IPS-18a (cell line): ENCODE results near the gene ESPNL.
A peak's percentile ranks its signal among the peaks of the same experiment; 100 is the strongest.

ENCODE experiments used
- H3K27ac ChIP-seq: one replicate; pipeline ENCODE4 v1.5.1; 2013; ENCODE audit warnings: low read length
- H3K27me3 ChIP-seq: one replicate; pipeline ENCODE4 v1.6.1; 2013; ENCODE audit warnings: mild to moderate bottlenecking, low read length; ENCODE audit not compliant: control insufficient read depth, insufficient read depth
- H3K36me3 ChIP-seq: one replicate; pipeline ENCODE4 v1.6.1; 2013; ENCODE audit warnings: low read depth, low read length; ENCODE audit not compliant: control insufficient read depth
- H3K4me1 ChIP-seq: one replicate; pipeline ENCODE4 v1.6.1; 2013; ENCODE audit warnings: low read depth, low read length; ENCODE audit not compliant: control insufficient read depth
- H3K4me3 ChIP-seq: one replicate; pipeline ENCODE4 v1.5.1; 2013; ENCODE audit warnings: low read length
- H3K9ac ChIP-seq: one replicate; pipeline ENCODE4 v1.6.1; 2013; ENCODE audit warnings: mild to moderate bottlenecking, low read length, moderate library complexity
- H3K9me3 ChIP-seq: one replicate; pipeline ENCODE4 v1.6.1; 2013; ENCODE audit warnings: low read depth, low read length; ENCODE audit not compliant: control insufficient read depth

The ESPNL gene

GRCh38 chr2:238157506-238158017 is 57.4 kb downstream of the ESPNL start:
- Histone ChIP-seq H3K9ac (no peak overlapping the region), H3K36me3 (no peaks in the 10 kb centered on the region), H3K27ac (no peak overlapping the region), H3K27me3 (peaks cover 37% of the 10 kb centered on the region), H3K4me1 (no peaks in the 10 kb centered on the region), H3K9me3 (no peaks in the 10 kb centered on the region), H3K4me3 (peak overlapping the region; percentile 66)

- Histone ChIP-seq H3K36me3 (no peaks in the 10 kb centered on the region), H3K4me1 (no peaks in the 10 kb centered on the region), H3K27ac (no peak overlapping the region), H3K9ac (no peak overlapping the region), H3K9me3 (no peaks in the 10 kb centered on the region), H3K27me3 (peaks cover 42% of the 10 kb centered on the region), H3K4me3 (peak overlapping the region; percentile 66)
Observed at GRCh38 chr2:238158018-238158508, 57.9 kb downstream of the ESPNL start.

GRCh38 chr2:238158509-238159070 is 58.5 kb downstream of the ESPNL start, which contains the start of gene ERFE:
TSS of gene ERFE (plus strand) at chr2:238158970. CDS start at chr2:238159008, 38 bp downstream.
- Histone ChIP-seq H3K4me1 (no peaks in the 10 kb centered on the region), H3K27ac (no peak within 1 kb of the TSS), H3K36me3 (no peaks in the 10 kb centered on the region), H3K27me3 (peaks cover 48% of the 10 kb centered on the region), H3K4me3 (peak within 1 kb of the TSS; percentile 66), H3K9ac (no peak within 1 kb of the TSS), H3K9me3 (no peaks in the 10 kb centered on the region)

GRCh38 chr2:238159071-238159539 is 59.0 kb downstream of the ESPNL start:
- Histone ChIP-seq H3K4me3 (peak overlapping the region; percentile 47), H3K27me3 (peaks cover 53% of the 10 kb centered on the region), H3K36me3 (no peaks in the 10 kb centered on the region), H3K27ac (no peak overlapping the region), H3K9ac (no peak overlapping the region), H3K9me3 (no peaks in the 10 kb centered on the region), H3K4me1 (no peaks in the 10 kb centered on the region)

- Histone ChIP-seq H3K27ac (no peak overlapping the region), H3K9ac (no peak overlapping the region), H3K27me3 (peaks cover 59% of the 10 kb centered on the region), H3K9me3 (no peaks in the 10 kb centered on the region), H3K4me3 (peak overlapping the region; percentile 47), H3K36me3 (no peaks in the 10 kb centered on the region), H3K4me1 (no peaks in the 10 kb centered on the region)
Observed at GRCh38 chr2:238159661-238160205, 59.6 kb downstream of the ESPNL start.

GRCh38 chr2:238160206-238161129 is 60.3 kb downstream of the ESPNL start:
- no peak overlapping the region for H3K27ac ChIP-seq
- no peak overlapping the region for H3K4me3 ChIP-seq
- H3K27me3 ChIP-seq, result peaks cover 62% of the 10 kb centered on the region
- no peaks in the 10 kb centered on the region for H3K9me3 ChIP-seq
- no peaks in the 10 kb centered on the region for H3K36me3 ChIP-seq
- H3K9ac ChIP-seq, result no peak overlapping the region
- no peaks in the 10 kb centered on the region for H3K4me1 ChIP-seq

- no peak overlapping the region for H3K9ac ChIP-seq
- H3K4me1 ChIP-seq, result no peaks in the 10 kb centered on the region
- H3K4me3 ChIP-seq, result no peak overlapping the region
- no peaks in the 10 kb centered on the region for H3K9me3 ChIP-seq
- no peak overlapping the region for H3K27ac ChIP-seq
- no peaks in the 10 kb centered on the region for H3K36me3 ChIP-seq
- peaks cover 62% of the 10 kb centered on the region for H3K27me3 ChIP-seq
Observed at GRCh38 chr2:238161291-238162051, 61.3 kb downstream of the ESPNL start.

GRCh38 chr2:238162251-238162845 is 62.2 kb downstream of the ESPNL start:
- H3K36me3 ChIP-seq, result no peaks in the 10 kb centered on the region
- H3K9ac ChIP-seq, result no peak overlapping the region

GRCh38 chr2:238162846-238163441 is 62.8 kb downstream of the ESPNL start:
- Histone ChIP-seq H3K9me3 (no peaks in the 10 kb centered on the region), H3K36me3 (no peaks in the 10 kb centered on the region), H3K9ac (no peak overlapping the region), H3K27ac (no peak overlapping the region), H3K4me1 (no peaks in the 10 kb centered on the region), H3K4me3 (no peak overlapping the region), H3K27me3 (peaks cover 56% of the 10 kb centered on the region)

More at GRCh38 chr2:238162251-238162845, 62.2 kb downstream of the ESPNL start:
- H3K27ac ChIP-seq, result no peak overlapping the region
- no peaks in the 10 kb centered on the region for H3K9me3 ChIP-seq
- peaks cover 62% of the 10 kb centered on the region for H3K27me3 ChIP-seq
- H3K4me3 ChIP-seq, result no peak overlapping the region
- no peaks in the 10 kb centered on the region for H3K4me1 ChIP-seq

- no peaks in the 10 kb centered on the region for H3K9me3 ChIP-seq
- peaks cover 50% of the 10 kb centered on the region for H3K27me3 ChIP-seq
- H3K4me3 ChIP-seq, result no peak overlapping the region
- no peak overlapping the region for H3K27ac ChIP-seq
- H3K36me3 ChIP-seq, result no peaks in the 10 kb centered on the region
- no peak overlapping the region for H3K9ac ChIP-seq
- H3K4me1 ChIP-seq, result no peaks in the 10 kb centered on the region
Observed at GRCh38 chr2:238163481-238164198, 63.5 kb downstream of the ESPNL start.
